Femur (tissue), 1 donor: ENCODE data around the gene ARL10.

ENCODE experiments used
- DNase-seq: peaks from one replicate; pipeline ENCODE4 v3.0.0-alpha.2; 2017

The ARL10 gene

GRCh38 chr5:176365351-176366231 is at the start of gene ARL10:
TSS of gene ARL10 (plus strand) at chr5:176365487. CDS start at chr5:176365564, 77 bp downstream.
- peak; percentile 73 for DNase-seq

GRCh38 chr5:176317534-176318374 is 47.5 kb upstream of the ARL10 start:
- no peak for DNase-seq

- no peak for DNase-seq
These were observed 45.3 kb upstream of the ARL10 start for GRCh38 chr5:176319827-176320554.

- DNase-seq, result no peak
These were observed 44.7 kb upstream of the ARL10 start for GRCh38 chr5:176320577-176320976.

- DNase-seq, result no peak
These were observed 31.1 kb upstream of the ARL10 start for GRCh38 chr5:176334031-176334770.

GRCh38 chr5:176337913-176338312 is 27.4 kb upstream of the ARL10 start:
- DNase-seq, result no peak

GRCh38 chr5:176339304-176339703 is 26.0 kb upstream of the ARL10 start:
- no peak for DNase-seq

GRCh38 chr5:176341325-176342157 is 23.7 kb upstream of the ARL10 start:
- no peak for DNase-seq

- no peak for DNase-seq
These were observed 23.2 kb upstream of the ARL10 start for GRCh38 chr5:176342158-176342483.

GRCh38 chr5:176342766-176343458 is 22.4 kb upstream of the ARL10 start:
- no peak for DNase-seq

GRCh38 chr5:176350416-176350815 is 14.9 kb upstream of the ARL10 start:
- no peak for DNase-seq

GRCh38 chr5:176352116-176352878 is 13.0 kb upstream of the ARL10 start:
- no peak for DNase-seq

GRCh38 chr5:176353533-176353932 is 11.8 kb upstream of the ARL10 start:
- peak; percentile 46 for DNase-seq

- no peak for DNase-seq
These were observed 9.7 kb upstream of the ARL10 start for GRCh38 chr5:176355400-176356178.

- no peak for DNase-seq
These were observed 9.1 kb upstream of the ARL10 start for GRCh38 chr5:176356179-176356566.

GRCh38 chr5:176359658-176360057 is 5.6 kb upstream of the ARL10 start:
- DNase-seq, result no peak

- no peak for DNase-seq
These were observed 4.3 kb upstream of the ARL10 start for GRCh38 chr5:176360894-176361436.

GRCh38 chr5:176361437-176362232 is 3.7 kb upstream of the ARL10 start, which contains the start of gene KIAA1191:
TSS of gene KIAA1191 (minus strand) at chr5:176361764. CDS start at chr5:176359508, 2,256 bp downstream.
- peak; percentile 96 for DNase-seq
